ENCODE results near the gene IKBKE.

IKBKE gene

GRCh38 chr1:206469933-206470691, at the start of gene IKBKE:
Gene IKBKE, plus strand, starts transcription at chr1:206470476. Its CDS starts 2,752 bp downstream, at chr1:206473228.
- DNase-seq: peak; percentile 74

GRCh38 chr1:206421616-206422340, 48.5 kb upstream of the IKBKE start:
- DNase-seq: no peak

- no peak for DNase-seq
These were observed 47.8 kb upstream of the IKBKE start for GRCh38 chr1:206422525-206422924.

GRCh38 chr1:206427291-206427690, 43.0 kb upstream of the IKBKE start:
- DNase-seq: no peak

- no peak for DNase-seq
These were observed 40.9 kb upstream of the IKBKE start for GRCh38 chr1:206429421-206429820.

- peak; percentile 64 for DNase-seq
These were observed 40.0 kb upstream of the IKBKE start for GRCh38 chr1:206430031-206430983.

- peak; percentile 52 for DNase-seq
These were observed 34.8 kb upstream of the IKBKE start for GRCh38 chr1:206435445-206435844.

- DNase-seq: no peak
These were observed 31.7 kb upstream of the IKBKE start for GRCh38 chr1:206438554-206438953.

GRCh38 chr1:206439205-206439604, 31.1 kb upstream of the IKBKE start:
- DNase-seq: no peak

GRCh38 chr1:206441336-206441967, 28.8 kb upstream of the IKBKE start:
- no peak for DNase-seq

GRCh38 chr1:206442101-206442500, 28.2 kb upstream of the IKBKE start:
- peak; percentile 17 for DNase-seq

GRCh38 chr1:206445116-206445515, 25.2 kb upstream of the IKBKE start:
- DNase-seq: no peak

- no peak for DNase-seq
These were observed 24.3 kb upstream of the IKBKE start for GRCh38 chr1:206445911-206446356.

- no peak for DNase-seq
These were observed 23.4 kb upstream of the IKBKE start for GRCh38 chr1:206446688-206447421.

GRCh38 chr1:206447422-206447765, 22.9 kb upstream of the IKBKE start:
- DNase-seq: no peak

GRCh38 chr1:206447792-206448191, 22.5 kb upstream of the IKBKE start:
- no peak for DNase-seq

- DNase-seq: no peak
These were observed 21.8 kb upstream of the IKBKE start for GRCh38 chr1:206448471-206448870.

- DNase-seq: no peak
These were observed 20.7 kb upstream of the IKBKE start for GRCh38 chr1:206449565-206449964.

GRCh38 chr1:206450281-206450680, 20.0 kb upstream of the IKBKE start:
- no peak for DNase-seq

- DNase-seq: no peak
These were observed 19.1 kb upstream of the IKBKE start for GRCh38 chr1:206451134-206451686.

GRCh38 chr1:206453111-206453510, 17.2 kb upstream of the IKBKE start:
- DNase-seq: no peak

- no peak for DNase-seq
These were observed 15.0 kb upstream of the IKBKE start for GRCh38 chr1:206455289-206455665.
